H1 (cell line): ENCODE measurements around the gene C3AR1. TPM values are rescaled to one million over a fixed set of nuclear protein-coding genes. Genes with fewer than 3 reads are reported as not detected.

Experiments
- HDAC2 ChIP-seq, 2 experiments: fragments of 300-600 bp in 1 of 2; sonication (generic) in 1 of 2; IDR thresholded peaks; 2 replicates each; pipeline ENCODE4 v1.6.1; 2011 to 2012; ENCODE audit warnings: low read depth in 2 of 2, low read length in 2 of 2, mild to moderate bottlenecking in 2 of 2, moderate library complexity in 2 of 2, borderline replicate concordance in 1 of 2, inconsistent platforms in 1 of 2
- polyA plus RNA-seq, 7 experiments: library from polyadenylated mRNA; depleted of rRNA in 3 of 7; stranded (reverse) in 5 of 7; unstranded in 2 of 7; fragments of >200 nt in 5 of 7; fragments of 200-250 nt in 2 of 7; gene quantifications; 1 replicate in 5 of 7; 2 replicates in 1 of 7; 4 replicates in 1 of 7; pipeline versions ENCODE4 v1.2.1 to v1.2.3, GENCODE V29; 2011 to 2013; ENCODE audit warnings: missing spikeins in 2 of 7, mixed read lengths in 2 of 7
- total RNA-seq: library from RNA; stranded (reverse); fragmentation: NEBNext Ultra II Directional; extraction: Animal tissue kit (Norgen Biotek cat#: 25700); gene quantifications from 2 replicates; pipeline ENCODE4 v1.2.1, GENCODE V29; 2021
- TF ChIP-seq, protein P1 (sequence below), 3 experiments: IDR thresholded peaks; 1 replicate in 2 of 3; 2 replicates in 1 of 3; pipeline versions ENCODE4 v1.5.1 to v1.6.1; 2011; ENCODE audit warnings: low read length in 3 of 3, mild to moderate bottlenecking in 3 of 3, inconsistent platforms in 2 of 3, low read depth in 1 of 3, moderate library complexity in 1 of 3; ENCODE audit not compliant: insufficient read depth in 1 of 3; ENCODE audit errors: control extremely low read depth in 1 of 3

C3AR1 gene
- total and polyA plus RNA-seq, 2 of the 8 experiments (the other 6 are each of a cell fraction or from before 2014, with no cell fraction given) = not detected

DNA sequence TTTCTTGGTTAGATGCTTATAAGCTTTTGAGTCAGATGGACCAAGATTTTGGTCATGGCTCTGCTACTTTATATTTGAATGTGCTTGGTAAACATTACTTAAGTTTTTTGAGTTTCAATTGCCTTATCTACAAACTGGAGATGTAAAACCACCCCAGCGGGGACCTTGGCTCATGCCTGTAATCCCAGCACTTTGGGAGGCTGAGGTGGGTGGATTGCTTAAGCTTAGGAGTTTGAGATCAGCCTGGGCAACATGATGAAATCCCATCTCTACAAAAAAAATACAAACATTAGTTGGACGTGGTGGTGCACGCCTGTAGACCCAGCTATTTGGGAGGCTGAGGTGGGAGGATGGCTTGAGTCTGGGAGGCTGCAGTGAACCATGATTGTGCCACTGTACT is 27.1 kb upstream of the C3AR1 start (continued):
- TF ChIP-seq, protein P1, sequence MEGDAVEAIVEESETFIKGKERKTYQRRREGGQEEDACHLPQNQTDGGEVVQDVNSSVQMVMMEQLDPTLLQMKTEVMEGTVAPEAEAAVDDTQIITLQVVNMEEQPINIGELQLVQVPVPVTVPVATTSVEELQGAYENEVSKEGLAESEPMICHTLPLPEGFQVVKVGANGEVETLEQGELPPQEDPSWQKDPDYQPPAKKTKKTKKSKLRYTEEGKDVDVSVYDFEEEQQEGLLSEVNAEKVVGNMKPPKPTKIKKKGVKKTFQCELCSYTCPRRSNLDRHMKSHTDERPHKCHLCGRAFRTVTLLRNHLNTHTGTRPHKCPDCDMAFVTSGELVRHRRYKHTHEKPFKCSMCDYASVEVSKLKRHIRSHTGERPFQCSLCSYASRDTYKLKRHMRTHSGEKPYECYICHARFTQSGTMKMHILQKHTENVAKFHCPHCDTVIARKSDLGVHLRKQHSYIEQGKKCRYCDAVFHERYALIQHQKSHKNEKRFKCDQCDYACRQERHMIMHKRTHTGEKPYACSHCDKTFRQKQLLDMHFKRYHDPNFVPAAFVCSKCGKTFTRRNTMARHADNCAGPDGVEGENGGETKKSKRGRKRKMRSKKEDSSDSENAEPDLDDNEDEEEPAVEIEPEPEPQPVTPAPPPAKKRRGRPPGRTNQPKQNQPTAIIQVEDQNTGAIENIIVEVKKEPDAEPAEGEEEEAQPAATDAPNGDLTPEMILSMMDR (IDR thresholded peaks at IDR 0.05; ENCODE audit: control extremely low read depth in 1 of 3, insufficient read depth in 1 of 3, low read depth in 1 of 3, low read length in 3 of 3) = no peak
- no peak for TF ChIP-seq HDAC2 (IDR thresholded peaks at IDR 0.05; ENCODE audit: borderline replicate concordance in 1 of 2, low read depth in 2 of 2, low read length in 2 of 2)
